Activated T-cell treated with anti-CD3 and anti-CD28 coated beads for 48 hours (primary cell): ENCODE data around the gene DNTT.

Experiments used
- DNase-seq: peaks from one replicate; pipeline ENCODE4 v3.0.0-alpha.2; 2020; ENCODE audit warnings: low read depth

Gene DNTT

DNA sequence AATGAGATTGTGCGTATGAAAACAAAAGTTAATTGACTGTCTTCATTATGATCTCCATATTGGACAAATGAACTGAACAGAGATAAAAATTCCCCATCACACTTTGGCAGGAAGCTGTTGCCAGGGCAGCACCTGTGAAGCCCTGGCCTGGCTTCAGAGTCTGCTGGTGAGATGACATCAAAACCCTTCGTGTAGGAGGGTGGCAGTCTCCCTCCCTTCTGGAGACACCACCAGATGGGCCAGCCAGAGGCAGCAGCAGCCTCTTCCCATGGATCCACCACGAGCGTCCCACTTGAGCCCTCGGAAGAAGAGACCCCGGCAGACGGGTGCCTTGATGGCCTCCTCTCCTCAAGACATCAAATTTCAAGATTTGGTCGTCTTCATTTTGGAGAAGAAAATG lies at the start of gene DNTT:
DNTT (plus strand) TSS at position 205 of the 400 bp plus-strand sequence; CDS start at position 269, 64 bp downstream.
- DNase-seq = no peak

DNA sequence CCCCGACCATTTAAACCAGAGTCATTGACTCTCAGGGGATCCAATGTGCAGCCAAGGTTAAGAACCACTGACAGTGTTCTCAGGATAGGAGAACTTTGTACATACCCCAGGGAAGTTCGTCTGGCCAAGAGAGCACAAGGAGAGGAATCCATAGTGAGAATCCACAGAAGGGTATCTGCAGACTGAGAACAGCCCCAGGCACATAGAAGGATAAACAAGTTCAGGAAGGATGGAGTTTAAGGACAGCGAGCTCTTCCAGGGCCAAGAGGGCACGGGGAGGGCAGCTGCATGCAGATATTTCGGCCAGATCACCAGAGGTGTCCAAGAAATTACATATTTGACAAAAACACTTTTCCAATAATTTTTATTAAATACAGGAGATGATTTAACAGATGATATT lies 49.3 kb upstream of the DNTT start:
- no peak for DNase-seq

DNA sequence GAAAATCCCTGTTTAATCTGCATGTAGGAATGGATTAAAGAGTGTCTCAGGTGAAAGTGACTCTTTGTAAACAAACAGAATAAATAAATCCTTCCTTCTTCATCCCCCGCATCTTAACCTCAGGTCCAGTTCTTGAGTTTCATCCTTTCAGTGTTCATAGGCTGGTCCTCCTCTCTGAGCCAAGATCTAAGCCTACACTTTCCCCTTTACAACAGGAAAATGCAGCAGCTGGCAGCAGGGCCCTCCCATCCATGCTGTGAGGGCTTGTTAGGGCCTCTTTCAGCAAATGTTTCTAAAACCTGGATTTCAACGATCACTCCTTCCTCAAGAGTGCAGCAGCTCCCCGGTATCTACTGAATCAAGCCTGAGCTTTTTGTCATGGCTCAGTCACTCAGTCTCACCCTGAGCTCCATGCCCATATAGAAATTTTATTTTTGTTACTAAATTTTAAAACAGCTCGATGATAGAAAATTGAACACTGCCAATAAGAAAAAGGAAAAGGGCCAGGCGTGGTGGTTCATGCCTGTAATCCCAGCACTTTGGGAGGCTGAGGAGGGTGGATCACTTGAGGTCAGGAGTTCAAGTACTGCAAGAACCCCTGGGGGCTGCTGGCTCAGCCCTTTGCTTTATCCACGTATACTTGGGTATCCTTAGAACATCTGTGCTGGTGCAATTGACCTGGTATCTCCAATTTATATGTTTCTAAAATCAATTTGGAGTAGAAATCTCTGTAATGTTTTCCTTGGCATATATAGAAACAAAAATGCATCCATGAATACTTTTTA lies 48.5 kb upstream of the DNTT start:
- no peak for DNase-seq

DNA sequence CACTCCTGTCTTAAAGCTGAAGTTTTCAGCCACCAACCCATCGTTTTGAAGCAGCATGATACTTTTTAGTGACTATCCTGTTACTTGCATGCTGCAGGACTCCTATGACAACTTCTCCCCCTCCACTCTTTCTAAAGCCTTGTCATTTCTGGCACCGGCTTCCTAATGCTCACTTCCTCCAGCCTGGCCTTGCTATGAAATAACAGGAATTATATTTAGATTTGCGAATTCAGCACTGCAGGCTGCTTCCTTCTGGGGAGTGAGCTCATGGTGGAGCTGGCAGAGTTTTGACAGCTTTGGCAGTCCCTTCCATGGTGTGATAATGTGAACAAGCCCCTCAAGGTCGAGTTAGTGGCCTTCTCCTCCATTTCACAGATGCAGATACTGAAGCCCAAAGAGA lies 46.3 kb upstream of the DNTT start:
- DNase-seq = no peak

DNA sequence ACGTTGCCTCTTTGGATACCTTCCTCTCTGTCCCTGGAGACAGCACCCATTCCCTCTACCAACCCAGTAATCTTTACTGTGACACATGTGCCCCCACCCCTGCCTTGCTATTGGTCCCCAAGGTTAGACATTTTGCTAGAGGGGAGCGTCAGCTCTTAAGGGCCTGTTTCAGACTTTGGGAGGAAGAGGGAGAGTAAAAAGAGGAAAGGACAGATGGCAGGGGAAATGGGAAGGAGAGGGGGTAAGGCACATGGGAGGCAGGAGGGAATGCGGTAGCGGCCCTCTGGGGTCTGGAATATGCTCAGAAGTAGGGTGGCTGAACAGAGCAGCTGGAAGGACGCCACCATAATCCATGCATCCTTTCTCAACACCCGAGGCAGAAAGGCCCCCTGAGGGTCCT lies 45.1 kb upstream of the DNTT start:
- no peak for DNase-seq

DNA sequence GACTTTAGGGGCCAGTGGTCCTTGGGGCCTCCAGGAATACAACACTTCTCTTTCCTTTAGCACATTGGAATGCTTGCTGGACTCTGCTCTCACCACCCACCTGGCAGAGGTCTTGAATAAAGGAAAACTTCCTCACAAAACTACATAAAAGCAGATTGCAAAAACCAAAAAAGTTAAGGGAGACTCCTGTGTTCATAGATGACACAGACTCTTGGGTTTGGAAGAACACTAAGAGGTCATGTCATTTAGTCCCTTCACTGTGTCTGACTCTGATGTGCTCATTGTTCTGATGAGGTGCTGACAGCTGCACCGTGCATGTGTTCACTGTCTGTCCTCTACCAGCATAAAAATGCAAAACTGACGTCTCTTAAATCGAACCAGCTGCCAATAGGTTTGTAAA lies 44.2 kb upstream of the DNTT start:
- DNase-seq = no peak

DNA sequence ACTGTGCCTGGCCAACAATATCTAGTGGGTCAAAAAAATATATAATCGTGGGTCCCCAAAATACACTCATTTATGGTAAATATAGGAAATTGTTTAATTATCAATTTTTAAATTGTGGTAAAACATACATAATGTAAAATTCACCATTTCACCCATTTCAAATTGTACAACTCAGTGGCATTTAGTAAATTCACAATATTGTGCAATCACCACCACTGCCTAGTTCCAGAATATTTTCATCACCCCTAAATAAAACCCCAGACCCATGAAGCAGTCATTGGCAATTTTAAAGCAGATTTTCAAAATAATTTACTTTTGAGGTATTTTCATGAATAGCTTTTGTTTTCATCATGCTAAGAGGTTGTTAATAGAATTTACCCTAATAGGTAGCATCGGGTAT lies 43.1 kb upstream of the DNTT start:
- DNase-seq = no peak

DNA sequence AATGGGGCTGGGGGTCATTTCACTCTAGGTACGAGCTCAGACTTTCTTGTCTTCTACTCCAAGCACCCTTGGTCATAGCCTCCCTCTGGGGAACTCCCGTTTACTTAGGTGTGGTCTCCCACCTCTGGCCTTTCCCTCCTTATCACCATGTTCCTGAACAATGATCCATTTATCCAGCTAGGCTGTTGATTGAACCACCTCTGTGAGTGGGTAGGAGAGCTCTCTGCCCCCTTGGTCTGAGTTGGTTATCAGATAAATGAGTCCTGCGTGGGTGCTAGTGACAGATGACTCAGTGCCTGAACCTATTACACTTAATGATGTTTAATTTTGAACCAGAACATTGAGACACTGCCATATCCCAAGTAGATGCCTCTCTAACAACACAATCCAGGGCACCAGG lies 42.3 kb upstream of the DNTT start:
- no peak for DNase-seq

DNA sequence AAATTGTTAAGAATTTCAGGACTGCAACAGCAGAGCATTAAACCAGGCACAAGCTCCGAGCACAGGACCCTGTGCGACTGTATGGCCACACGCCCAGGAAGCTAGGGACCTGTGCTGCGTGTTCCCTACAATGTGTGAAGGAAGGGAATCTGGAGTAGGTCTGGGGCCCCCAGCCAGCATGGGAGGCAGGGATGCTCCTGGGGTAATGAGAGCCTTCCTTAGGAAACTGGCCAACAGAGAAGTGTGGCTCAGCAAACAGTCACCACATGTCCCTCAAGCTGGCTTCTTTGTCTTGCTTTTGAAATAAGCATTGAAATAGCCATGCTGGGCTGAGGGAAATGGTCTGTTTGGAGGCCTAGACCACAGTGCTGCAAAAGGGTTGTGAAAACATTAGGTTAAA lies 41.1 kb upstream of the DNTT start:
- DNase-seq = no peak

DNA sequence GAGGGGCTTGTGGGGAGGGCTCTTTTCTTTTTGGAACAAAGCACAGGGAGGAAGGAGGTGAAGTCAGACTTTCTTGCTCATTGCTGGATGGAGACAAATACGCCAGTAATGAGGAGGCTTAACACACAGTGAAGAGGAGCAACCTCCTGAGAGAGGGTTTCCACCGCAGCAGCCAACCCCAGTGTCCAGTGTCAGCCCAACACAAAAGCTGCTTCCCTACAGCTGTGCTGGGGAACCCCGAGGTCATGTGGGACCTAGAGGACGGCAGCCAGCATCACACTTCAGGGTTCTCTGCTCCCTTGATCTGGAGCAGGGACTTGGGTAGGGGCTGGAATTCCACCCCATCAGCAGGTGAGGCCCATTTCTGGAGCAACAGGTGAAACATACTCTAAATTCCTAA lies 40.6 kb upstream of the DNTT start:
- DNase-seq = no peak

DNA sequence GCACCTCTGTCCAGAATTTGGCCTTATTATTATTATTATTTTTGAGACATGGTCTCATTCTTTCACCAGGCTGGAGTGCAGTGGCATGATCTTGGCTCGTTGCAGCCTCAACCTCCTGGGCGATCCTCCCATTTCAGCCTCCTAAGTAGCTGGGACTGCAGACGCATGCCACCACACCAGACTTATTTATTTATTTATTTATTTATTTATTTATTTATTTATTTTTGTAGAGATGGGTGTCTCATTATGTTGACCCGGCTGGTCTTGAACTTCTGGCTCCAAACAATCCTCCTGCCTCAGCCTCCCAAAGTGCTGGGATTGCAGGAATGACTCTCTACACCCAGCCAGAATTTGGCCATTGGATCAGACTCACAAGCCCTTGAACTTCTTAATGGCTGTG lies 39.3 kb upstream of the DNTT start:
- DNase-seq = no peak

DNA sequence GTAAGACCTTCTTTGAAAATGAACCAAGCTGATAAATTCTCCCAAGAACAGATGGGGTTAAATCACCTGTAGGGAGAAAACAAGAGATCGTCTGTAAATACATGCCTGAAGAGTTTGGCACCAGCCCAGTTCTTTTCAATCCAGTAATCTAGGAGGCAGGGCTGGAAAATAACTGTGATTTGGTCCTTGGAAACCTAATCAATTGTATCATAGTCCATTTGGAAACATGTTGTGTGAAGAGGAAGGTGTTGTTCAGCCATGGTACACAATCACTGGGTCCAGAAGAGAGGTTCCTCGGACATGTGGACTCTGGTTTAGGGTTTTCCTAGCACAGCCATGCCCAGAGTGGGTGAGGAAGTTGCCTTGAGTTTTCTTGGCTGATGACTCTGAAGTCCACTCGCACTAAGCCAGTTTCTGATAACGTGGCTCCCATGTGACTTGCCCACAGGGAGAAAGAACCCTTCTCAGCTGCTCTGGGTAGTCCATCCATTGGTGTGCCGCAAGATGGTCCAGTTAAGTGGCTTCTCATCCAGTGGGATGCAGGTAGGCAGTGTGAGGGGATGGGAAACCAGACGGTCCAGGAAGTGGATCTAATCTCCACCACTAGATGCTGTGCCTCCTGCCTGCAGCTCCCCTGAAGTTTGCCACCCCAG lies 38.0 kb upstream of the DNTT start:
- no peak for DNase-seq

DNA sequence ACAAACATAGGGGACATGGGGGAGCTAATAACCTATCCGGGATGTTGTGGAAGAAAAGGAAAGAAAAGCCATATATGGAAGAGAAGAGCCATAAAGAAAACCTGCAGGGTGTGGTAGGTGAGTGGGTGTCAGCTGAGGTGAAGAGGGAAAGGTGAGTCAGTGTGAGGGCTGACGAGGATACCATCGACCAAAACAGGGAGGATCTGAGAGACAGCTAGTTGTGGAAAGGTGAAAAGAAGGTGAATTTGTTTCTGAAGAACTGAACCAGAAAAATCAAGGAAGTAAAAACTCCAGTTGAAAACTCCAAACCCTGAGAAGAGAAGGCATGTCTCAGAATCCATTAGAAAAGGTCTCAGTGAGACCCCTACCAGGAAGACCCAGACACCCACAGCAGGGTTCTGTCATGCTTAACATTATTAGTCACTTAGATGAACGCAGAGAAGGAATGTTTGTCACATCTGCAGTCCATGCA lies 37.0 kb upstream of the DNTT start:
- DNase-seq = no peak

DNA sequence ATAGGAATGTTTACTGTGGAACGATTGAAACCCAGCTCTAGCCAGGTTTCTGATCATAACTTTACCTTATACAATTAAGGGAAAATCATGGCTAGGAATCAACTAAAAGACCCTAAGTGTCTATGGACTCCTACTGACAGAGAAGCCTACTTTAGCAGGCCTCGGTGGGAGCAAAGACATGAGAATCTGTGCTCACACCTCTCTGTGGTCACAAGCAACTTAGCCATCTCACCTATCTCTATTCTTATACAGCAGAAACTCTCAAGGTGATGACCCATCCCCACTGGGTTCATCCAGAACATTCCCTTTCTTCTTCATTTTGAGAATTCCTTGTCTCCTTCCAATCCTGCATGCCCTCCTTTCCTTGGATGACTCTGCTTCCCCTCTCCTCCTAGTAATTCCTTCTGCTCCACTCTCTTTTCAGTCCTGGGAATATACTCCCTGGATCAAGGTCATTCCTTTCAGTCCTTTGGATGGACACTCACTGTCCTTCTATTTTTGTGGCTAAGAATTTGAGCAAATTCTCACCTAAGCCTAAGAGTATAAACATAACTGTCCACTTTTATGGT lies 35.8 kb upstream of the DNTT start:
- DNase-seq = no peak

DNA sequence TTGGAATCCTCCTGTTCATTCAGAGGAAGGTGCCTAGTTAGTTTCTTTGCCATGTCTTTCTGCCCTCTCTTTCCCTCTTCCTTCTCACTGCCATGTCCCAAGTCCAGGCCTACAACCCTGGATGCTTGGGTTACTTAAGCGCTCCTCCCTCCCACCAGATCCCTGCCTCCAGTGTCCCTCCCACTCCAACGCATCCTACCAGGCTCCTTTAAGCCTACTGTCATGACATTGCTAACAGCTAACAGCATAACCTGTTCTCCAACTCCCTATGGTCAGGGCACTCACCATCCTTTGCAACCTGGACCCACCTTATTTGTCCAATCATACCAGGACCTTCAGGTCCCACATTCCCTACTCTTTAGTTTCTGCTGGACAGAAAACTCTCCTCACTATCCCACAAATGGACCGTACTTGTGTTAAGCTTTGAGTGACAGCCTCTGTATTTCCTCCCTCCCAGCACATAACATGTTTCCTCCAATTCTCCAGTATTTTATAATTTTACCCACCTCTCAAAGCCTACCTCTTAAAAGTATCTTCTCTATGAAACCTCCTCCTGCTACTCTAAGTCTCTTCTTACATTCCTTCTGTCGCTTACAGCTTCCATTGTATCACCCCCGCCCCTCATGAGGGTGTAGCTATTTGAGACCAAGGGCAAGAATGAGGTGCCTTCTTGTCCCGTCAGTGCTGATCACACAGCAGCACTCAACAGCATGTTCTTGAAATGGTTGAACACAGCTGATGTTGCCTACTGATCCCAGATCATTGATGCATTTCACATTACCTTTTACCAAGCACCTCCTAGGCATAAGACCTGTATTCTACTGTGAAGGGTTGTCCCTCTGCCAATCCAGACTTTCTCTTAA lies 34.6 kb upstream of the DNTT start:
- no peak for DNase-seq

DNA sequence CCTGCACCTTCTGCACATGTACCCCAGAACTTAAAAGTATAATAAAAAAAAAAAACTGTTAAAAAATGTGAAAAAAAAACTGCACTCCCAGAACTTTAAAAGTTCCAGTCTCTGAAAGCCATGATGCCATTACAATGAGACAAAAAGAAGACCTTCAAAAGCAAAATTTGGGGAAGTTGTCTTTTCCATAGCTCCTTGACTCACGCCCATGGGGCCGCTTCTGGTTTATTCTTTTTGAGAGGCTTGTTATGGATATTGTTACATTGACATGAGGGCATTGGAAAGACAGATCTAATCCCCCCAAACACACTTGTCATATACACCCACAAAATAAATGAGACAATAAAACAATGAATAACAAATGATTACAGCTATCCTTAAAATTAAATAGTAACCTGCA lies 33.7 kb upstream of the DNTT start:
- no peak for DNase-seq

DNA sequence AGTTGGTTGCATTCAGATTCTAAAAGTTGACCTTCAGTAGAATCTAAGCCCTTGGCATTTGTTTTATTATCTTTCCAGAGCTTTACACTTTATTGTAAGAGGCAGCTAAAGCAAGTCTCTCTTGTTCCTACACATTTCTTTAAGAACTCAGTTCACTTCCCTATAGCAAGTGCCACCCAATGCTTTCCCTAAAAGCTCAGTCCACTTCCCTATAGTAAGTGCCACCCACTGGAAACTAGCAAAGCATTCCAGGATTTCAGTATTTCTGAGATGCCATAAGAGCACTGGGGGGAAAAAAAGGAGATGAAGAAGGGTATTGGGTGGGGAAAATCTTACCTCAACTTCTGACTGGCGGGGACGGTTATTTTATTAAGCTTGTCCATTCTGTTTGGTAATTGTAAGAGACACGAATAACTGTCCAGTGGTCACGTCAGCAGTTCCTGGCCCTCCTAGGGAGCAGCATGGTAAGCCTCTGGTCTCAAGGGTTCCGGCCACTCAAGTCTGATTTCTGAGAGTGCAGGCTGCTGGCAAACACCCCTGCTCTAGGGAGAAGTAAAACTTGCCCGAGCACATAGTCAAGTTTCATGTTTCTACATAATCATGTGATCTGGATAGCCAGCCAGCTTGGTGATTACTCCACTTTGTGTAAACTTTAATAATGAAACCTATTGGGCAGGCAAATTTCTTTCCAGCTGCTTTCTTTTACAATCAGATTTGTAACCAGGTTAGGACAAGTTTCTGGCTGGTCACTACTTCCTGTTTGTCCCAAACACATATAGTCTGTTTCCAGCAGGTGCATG lies 33.0 kb upstream of the DNTT start, which contains the start of gene BLNK:
BLNK (minus strand) TSS at position 554 of the 800 bp plus-strand sequence; CDS start at position 383, 171 bp downstream.
- no peak for DNase-seq

DNA sequence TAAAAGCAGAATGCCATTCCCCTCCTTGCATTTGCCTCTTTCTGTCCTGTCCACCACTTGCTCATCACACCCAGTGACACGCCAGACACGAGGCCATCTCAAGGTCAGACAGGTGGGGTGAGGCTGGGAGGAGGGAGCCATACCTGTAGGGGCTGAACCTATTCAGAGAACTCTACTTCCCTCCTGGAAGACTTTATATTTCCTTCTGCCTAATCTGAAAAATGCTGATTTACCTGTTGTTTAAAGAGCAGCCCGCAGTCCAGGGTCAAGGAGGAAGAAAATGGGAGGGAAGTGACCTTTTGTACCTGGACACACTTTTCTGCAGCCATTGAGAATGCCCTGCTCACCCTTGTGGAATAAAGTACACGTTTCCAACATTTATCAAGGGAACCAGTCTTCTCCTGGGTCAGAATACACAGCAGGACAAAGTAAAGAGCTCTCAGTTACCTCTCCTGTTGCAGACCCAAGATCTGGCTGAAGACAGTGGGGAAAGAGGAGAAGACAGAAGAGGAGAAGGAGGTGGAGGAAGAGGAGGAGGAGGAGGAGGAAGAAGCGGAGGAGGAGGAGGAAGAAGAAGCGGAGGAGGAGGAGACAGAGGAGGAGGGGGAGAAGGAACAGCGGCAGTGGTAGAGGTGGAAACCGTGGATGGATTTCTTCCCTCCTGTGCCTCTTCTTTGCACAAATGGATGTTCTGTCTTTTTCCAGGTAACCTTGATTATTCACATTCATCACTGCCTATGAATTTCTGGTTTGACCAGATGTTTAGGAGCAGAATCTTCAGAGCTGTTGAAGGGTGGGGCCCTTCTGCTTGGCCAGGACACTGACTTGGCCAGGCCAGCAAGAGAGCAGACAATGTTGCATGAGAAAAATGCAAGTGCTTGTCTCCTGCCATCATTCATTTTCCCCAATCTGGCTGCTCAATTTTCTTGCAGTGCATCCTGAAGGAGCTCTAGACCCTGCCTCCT lies 31.6 kb upstream of the DNTT start:
- DNase-seq = no peak

DNA sequence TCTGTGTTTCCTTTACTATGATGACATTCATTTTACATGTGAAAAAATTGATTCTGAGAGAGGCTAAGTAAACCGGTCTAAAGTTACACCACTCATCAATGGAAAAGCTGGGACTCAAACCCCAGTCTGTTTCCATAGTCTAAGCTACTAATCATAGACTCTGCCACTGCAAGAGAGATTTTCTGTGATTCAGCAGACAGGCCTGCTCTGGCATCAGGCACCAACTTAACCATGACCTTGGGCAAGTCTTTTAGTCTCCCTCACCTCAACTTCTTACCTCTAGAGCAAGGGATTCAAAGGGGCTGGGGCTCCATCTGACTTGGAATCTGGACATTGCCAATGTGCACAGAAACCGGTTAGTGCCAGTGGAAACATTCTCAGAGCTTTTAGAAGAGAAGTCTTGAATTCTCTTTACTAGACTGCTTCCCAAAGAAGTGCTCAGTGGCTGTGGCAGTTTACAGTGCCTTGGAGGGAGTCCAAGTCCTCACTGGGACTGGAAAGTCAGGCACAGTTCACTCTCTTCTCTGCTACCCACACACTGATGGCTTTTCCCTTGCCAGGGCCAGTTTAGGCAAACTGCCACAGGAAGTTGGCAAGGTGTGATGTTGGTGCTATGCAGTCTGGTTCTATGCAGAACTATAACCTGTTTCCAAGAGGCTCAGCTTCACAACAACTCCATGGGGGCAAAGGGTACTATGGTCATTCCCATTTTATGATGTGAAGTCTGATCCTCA lies 28.4 kb upstream of the DNTT start:
- DNase-seq = no peak

DNA sequence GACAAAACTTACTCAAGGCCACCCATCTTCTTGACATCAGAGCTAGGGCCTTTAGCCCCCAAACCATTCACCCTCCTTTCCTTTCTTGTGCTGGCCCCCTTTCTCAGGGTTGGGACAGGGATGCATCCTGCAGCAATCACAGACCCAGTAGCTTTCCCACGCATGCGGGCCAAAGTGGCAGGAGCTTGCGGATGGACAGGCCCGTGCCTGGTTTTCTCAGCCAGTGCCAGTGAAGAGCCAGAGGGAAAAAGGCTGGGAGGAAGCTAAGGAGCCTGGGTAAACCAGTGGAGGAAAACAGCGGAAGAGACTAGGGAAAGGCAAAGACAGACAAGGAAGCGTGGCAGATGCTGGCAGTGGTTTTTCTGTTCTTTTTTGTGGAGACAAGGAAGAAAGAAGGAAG lies 27.8 kb upstream of the DNTT start:
- no peak for DNase-seq
